GM12864 (cell line): ENCODE data around the gene CCNT2.

ENCODE experiments used
- DNase-seq: peaks from one replicate; pipeline ENCODE4 v3.0.0-alpha.2; 2011; ENCODE audit warnings: low read depth
- H3K4me3 ChIP-seq: 2 replicates; pipeline ENCODE4 v1.5.1; 2011; ENCODE audit warnings: mild to moderate bottlenecking, low read depth, low read length, control low read depth
- TF ChIP-seq, protein P1 (sequence below): IDR thresholded peaks from 2 replicates; pipeline ENCODE4 v1.5.1; 2011; ENCODE audit warnings: low read depth, mild to moderate bottlenecking, moderate library complexity, low read length, control low read depth, inconsistent platforms; ENCODE audit errors: missing control alignments

The CCNT2 gene

DNA sequence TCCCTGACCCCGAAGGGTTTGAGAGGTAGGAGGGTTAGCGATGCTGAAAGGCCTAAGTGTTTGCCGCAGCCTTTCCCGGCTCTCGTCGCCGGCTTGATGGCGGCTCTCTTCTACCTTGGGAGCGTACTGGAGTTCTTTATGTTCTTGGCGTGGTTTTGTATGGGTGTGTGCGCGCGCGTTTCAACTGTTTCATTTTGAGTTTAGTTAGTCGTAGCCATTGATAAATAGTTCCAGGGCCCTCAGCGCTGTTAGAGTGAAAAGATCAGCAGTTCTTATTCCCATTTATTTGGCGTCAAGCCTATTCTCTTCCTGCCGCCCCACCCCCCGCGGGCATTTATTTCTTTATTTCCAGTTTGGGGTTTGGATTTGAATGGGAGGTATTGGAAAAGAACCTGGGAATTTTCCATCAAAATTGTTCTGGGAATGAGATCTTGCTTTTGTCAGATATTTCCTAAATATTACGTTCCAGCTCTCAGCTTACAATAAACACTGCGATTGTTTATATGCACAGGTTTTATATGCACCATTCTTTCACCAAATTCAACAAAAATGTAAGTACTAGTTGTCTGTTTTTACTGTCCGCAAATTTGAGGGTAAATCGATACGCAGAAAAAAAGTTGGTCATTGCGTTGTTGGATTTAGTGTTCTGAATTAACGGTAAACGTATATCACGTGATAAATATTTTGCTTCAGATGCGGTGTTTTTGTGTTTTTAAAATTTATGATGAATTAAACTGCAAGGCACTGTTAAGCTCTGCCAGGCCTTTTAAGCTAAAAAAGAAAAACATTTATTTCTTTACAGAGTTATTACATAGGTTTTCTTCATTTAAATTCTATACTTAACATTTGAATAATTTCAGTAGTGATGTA lies 954 bp downstream of the CCNT2 start:
- H3K4me3 ChIP-seq = peak overlapping the region; percentile 95
- peak; percentile 21 for DNase-seq
- TF ChIP-seq, protein P1, sequence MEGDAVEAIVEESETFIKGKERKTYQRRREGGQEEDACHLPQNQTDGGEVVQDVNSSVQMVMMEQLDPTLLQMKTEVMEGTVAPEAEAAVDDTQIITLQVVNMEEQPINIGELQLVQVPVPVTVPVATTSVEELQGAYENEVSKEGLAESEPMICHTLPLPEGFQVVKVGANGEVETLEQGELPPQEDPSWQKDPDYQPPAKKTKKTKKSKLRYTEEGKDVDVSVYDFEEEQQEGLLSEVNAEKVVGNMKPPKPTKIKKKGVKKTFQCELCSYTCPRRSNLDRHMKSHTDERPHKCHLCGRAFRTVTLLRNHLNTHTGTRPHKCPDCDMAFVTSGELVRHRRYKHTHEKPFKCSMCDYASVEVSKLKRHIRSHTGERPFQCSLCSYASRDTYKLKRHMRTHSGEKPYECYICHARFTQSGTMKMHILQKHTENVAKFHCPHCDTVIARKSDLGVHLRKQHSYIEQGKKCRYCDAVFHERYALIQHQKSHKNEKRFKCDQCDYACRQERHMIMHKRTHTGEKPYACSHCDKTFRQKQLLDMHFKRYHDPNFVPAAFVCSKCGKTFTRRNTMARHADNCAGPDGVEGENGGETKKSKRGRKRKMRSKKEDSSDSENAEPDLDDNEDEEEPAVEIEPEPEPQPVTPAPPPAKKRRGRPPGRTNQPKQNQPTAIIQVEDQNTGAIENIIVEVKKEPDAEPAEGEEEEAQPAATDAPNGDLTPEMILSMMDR = no peak

DNA sequence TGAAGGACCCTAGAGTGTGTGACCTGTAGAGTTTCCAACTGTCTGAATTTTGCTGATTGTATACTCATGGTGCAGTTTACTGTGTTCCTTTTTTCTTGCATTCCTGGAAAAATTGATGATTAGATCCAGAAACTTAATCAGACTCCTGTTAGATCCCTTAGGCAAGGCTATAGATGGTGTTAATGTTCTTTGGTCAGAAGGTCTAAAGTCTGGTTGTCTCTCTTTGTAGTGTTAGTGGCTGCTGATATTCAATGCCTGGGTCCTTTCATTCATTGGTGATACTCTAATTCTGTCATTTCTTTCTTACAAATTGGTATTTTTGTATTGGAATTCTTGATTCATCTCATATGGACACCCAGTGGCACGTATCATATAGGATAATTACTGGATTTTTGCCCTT lies 6.3 kb downstream of the CCNT2 start:
- H3K4me3 ChIP-seq = no peak overlapping the region
- TF ChIP-seq, protein P1 = no peak
- no peak for DNase-seq

GRCh38 chr2:134926231-134926931 lies 7.8 kb downstream of the CCNT2 start:
- no peak for DNase-seq
- no peak overlapping the region for H3K4me3 ChIP-seq
- TF ChIP-seq, protein P1 = no peak

- DNase-seq = no peak
- TF ChIP-seq, protein P1 = no peak
- H3K4me3 ChIP-seq = no peak overlapping the region
Observed at GRCh38 chr2:134927195-134927594, 8.6 kb downstream of the CCNT2 start.

- TF ChIP-seq, protein P1 = no peak
- no peak overlapping the region for H3K4me3 ChIP-seq
- no peak for DNase-seq
Observed at GRCh38 chr2:134932864-134933526, 14.4 kb downstream of the CCNT2 start.

DNA sequence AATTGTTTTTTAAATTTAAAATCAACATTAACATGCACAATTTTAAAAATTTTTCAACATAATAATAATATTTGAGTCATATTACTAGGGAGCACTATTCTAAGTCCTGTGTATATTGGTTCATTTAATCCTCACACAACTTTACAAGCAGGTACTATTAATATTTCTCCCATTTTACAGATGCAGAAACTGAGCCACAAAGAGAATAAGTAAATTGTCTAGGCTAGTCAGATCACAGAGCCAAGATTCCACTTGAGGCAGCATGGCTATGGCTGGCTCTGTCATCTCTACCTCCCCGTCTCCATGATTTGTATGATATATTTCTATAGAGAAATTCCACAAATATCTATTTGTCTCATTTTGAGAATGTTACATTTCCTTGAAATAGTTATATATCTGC lies 15.1 kb downstream of the CCNT2 start:
- TF ChIP-seq, protein P1 = no peak
- no peak for DNase-seq
- H3K4me3 ChIP-seq = no peak overlapping the region
